NT2/D1 (cell line): ENCODE measurements around the gene SLAMF6.

Experiments used
- SUZ12 ChIP-seq: IDR thresholded peaks from 2 replicates; pipeline ENCODE4 v1.6.1; 2011; ENCODE audit not compliant: insufficient read length, insufficient read depth; ENCODE audit errors: extremely low read depth
- YY1 ChIP-seq: IDR thresholded peaks from 2 replicates; pipeline ENCODE4 v1.6.1; 2011; ENCODE audit not compliant: insufficient read length, insufficient read depth
- ZNF274 ChIP-seq: IDR thresholded peaks from 2 replicates; pipeline ENCODE4 v1.6.1; 2011; ENCODE audit warnings: mild to moderate bottlenecking, low read depth, low read length

DNA sequence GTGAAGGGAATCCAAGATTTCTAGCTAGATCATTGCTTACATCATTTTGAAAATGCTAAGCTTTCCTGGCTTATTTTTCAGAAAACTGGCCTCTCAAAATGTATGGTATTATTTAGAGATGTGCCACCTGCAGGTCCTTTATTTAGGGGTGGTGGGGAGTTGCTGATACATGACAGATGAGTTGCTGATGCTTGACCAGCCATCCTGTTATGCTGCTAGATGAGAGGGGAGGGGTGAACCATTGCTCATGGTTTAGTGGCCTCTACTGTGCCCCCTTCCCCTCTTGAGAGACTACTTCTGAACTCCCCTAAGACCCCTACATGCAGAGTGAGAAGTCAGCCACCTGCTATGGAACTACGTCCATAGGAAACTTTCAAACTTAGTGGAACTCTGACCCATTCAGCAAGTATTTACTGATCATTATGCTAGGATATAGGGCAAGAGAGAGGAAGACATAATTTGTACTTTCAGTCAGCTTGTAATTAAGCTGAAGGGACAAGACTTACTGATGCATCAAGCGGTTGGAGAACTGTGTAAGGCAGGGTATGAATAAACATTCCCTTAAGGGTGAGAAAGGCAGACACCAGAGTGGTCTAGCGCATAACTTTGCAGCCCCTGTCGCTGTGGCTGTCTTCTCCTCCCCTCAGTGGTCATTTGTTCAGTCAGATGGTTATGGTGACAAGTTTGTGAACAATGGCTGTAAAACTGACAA is 34.6 kb downstream of the SLAMF6 start:
- TF ChIP-seq ZNF274 (no peak), SUZ12 (no peak), YY1 (no peak)
